ENCODE measurements around the gene TGM6.

Gene TGM6

DNA sequence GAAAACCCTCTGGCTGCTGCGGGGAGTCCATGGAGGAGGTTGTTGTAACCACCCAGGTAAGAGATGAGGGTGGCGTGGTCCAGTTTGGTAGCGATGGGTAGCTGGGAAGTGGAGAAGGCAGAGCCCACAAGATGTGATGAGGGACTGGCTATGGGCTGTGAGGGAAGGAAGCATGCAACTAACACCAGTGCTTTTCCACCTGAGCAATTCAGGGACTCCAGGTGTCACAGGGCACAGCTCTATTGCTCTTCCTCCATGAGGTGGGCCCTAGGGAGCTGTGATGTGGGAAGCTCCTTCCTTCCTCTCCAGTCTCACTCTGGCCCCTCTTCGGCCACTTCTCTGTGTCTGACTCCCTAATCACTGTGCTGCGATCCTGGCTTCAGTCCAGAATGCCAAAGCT, 32.4 kb upstream of the TGM6 start:
- Histone ChIP-seq H3K4me3 (no peak overlapping the region), H3K27ac (no peak overlapping the region)
- no peak for DNase-seq (ENCODE audit: low spot score)
- TF ChIP-seq, protein P1, sequence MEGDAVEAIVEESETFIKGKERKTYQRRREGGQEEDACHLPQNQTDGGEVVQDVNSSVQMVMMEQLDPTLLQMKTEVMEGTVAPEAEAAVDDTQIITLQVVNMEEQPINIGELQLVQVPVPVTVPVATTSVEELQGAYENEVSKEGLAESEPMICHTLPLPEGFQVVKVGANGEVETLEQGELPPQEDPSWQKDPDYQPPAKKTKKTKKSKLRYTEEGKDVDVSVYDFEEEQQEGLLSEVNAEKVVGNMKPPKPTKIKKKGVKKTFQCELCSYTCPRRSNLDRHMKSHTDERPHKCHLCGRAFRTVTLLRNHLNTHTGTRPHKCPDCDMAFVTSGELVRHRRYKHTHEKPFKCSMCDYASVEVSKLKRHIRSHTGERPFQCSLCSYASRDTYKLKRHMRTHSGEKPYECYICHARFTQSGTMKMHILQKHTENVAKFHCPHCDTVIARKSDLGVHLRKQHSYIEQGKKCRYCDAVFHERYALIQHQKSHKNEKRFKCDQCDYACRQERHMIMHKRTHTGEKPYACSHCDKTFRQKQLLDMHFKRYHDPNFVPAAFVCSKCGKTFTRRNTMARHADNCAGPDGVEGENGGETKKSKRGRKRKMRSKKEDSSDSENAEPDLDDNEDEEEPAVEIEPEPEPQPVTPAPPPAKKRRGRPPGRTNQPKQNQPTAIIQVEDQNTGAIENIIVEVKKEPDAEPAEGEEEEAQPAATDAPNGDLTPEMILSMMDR (IDR thresholded peaks at IDR 0.05), result no peak

DNA sequence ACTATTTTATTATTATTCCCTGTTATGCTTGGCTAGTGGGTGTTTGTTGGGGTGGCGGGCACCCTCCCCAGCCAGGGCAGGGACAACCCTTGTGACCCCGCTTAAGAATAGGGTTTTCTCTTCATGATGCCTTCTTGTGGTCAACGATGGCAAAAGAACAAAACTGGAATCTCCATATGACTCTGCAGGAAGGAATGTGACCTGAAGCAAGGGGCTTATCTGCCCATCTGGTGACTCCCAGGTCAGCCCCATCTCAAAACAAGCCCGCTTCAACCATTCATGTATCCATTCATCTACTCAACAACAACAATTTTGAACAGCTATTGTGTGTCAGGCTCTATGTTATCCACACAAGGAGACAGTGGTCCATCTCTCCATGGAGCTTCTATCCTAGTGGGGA, 30.9 kb upstream of the TGM6 start:
- H3K4me3 ChIP-seq, result no peak overlapping the region
- DNase-seq (ENCODE audit: low spot score), result no peak
- H3K27ac ChIP-seq, result no peak overlapping the region
- TF ChIP-seq, protein P1 (IDR thresholded peaks at IDR 0.05), result no peak

DNA sequence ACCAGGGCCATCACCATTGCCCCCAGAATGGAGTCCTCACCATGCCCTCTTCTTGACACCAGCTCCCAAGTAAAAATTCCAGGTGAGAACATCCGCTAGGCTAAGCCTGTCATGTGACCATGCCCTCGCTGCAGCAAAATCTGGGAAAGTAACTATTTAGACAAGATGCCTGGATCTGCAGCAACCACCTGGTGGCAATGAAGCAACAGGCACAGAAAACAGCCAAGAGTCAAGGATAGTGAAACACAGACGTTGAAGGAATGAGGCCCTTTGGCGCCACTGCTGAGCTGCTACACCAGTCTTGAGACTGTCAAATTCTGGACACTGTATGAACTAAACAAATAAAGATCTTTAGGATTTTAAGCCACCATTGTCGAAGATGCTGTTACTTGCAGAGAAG, 30.1 kb upstream of the TGM6 start:
- H3K27ac ChIP-seq, result no peak overlapping the region
- TF ChIP-seq, protein P1 (IDR thresholded peaks at IDR 0.05), result no peak
- H3K4me3 ChIP-seq, result no peak overlapping the region
- no peak for DNase-seq (ENCODE audit: low spot score)

DNA sequence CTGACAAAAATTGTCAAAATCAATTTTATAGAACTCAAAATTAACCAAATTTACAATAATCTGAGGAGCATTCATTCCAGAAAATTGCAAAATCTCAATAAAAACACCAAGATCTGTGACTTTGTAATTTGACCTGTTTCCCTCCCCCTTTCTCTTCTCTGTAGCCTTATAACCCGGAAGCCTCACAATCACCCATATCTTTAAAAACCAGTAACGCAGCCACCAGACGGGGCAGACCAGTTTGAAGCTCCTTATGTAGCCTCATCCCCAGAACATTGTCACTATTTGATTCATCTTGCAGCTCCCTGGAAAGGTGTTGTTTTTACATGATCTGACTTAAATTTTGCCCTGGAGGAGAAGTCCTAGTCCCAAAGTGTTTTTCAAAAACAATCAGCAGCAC, 27.5 kb upstream of the TGM6 start:
- Histone ChIP-seq H3K4me3 (no peak overlapping the region), H3K27ac (no peak overlapping the region)
- TF ChIP-seq, protein P1 (IDR thresholded peaks at IDR 0.05), result no peak
- DNase-seq (ENCODE audit: low spot score), result no peak

DNA sequence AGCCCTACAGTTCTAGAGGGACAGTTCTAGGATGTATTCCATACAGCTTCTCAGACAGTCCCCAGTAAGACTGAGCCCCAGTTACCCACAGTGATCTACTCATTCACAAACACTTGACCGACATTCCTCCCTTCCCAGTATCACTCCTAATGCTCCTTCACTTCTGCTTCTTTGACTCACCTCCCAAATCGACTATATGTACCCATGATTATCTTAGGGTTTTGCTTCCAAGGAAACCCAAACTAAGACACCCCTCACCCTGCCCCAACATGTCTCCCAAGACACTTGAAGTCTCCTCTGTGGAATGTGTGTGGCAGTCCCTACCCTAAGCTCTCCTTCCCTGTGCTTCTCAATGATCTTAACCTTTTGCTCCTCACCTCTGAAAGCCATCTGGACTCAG, 23.6 kb upstream of the TGM6 start:
- no peak for DNase-seq (ENCODE audit: low spot score)
- TF ChIP-seq, protein P1 (IDR thresholded peaks at IDR 0.05), result no peak
- H3K27ac ChIP-seq, result no peak overlapping the region
- no peak overlapping the region for H3K4me3 ChIP-seq

DNA sequence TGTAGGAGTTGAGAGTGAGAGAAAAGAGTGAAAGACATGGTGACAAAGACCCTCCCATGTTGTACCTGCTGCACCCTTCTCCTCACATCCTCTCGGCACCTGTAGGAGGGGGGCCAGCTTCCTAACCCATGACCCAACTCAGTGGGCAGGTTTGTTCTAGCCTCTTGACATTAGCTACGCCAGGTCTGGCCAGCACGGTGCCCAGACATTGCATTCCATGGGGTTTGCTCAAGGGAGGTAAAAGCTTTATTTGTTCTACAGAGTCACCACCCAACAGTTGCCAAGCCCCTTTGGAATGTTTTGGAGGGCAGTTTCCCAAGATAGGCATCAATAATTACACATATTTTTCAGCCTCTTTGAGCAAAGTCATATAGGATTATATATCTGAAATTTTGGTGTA, 22.7 kb upstream of the TGM6 start:
- no peak for DNase-seq (ENCODE audit: low spot score)
- TF ChIP-seq, protein P1 (IDR thresholded peaks at IDR 0.05), result no peak
- Histone ChIP-seq H3K4me3 (no peak overlapping the region), H3K27ac (no peak overlapping the region)

DNA sequence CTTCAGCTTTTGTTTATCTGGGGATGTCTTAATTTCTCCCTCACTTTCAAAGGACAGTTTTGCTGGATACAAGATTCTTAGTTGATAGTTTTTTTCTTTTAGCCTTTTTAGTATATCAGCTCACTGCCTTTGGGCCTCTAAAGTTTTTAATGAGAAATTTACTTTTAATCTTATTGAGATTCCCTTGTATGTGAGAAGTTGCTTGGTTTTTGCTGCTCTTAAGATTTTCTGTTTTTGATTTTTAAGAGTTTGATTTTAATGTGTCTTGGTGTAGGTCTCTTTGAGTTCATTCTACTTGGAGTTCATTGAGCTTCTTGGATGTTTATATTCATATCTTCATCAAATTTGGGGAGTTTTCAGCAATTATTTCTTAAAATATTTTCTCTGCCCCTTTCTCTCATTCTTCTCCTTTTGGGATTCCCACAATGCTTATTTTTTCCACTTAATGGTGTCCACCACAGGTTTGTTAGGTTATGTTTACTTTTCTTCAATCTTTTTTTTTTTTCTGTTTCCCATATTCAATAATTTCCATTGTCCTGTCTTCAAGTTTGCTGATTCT, 19.6 kb upstream of the TGM6 start:
- TF ChIP-seq, protein P1 (IDR thresholded peaks at IDR 0.05), result no peak

More for the DNA sequence above, 19.6 kb upstream of the TGM6 start:
- Histone ChIP-seq H3K4me3 (no peak overlapping the region), H3K27ac (no peak overlapping the region)
- no peak for DNase-seq (ENCODE audit: low spot score)
